HL-60 (cell line): ENCODE measurements around the gene TNNT2.

Experiments
- POLR2AphosphoS5 ChIP-seq: IDR thresholded peaks from 2 replicates; pipeline ENCODE4 v1.6.1; 2012; ENCODE audit warnings: low read depth
- TF ChIP-seq, protein P1 (sequence below): IDR thresholded peaks from one replicate; pipeline ENCODE4 v1.5.1; 2011; ENCODE audit warnings: low read length, control low read depth, inconsistent platforms; ENCODE audit not compliant: insufficient read depth
- TF ChIP-seq, protein P2 (sequence below): IDR thresholded peaks from 2 replicates; pipeline ENCODE4 v1.6.1; 2012; ENCODE audit warnings: low read depth; ENCODE audit not compliant: insufficient replicate concordance

DNA sequence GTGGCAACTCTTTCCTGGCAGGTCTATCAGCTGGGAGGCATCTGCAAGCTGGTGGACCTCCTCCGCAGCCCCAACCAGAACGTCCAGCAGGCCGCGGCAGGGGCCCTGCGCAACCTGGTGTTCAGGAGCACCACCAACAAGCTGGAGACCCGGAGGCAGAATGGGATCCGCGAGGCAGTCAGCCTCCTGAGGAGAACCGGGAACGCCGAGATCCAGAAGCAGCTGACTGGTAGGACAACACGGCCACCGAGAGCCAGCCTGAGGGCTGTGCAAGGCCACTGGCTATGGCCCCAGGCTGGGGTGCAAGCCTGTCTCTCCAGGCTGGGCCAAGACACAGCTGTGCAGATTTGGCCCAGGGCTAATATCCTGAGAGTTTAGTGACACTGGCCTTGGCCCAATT, 59.9 kb downstream of the TNNT2 start:
- TF ChIP-seq, protein P1, sequence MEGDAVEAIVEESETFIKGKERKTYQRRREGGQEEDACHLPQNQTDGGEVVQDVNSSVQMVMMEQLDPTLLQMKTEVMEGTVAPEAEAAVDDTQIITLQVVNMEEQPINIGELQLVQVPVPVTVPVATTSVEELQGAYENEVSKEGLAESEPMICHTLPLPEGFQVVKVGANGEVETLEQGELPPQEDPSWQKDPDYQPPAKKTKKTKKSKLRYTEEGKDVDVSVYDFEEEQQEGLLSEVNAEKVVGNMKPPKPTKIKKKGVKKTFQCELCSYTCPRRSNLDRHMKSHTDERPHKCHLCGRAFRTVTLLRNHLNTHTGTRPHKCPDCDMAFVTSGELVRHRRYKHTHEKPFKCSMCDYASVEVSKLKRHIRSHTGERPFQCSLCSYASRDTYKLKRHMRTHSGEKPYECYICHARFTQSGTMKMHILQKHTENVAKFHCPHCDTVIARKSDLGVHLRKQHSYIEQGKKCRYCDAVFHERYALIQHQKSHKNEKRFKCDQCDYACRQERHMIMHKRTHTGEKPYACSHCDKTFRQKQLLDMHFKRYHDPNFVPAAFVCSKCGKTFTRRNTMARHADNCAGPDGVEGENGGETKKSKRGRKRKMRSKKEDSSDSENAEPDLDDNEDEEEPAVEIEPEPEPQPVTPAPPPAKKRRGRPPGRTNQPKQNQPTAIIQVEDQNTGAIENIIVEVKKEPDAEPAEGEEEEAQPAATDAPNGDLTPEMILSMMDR = no peak
- TF ChIP-seq, protein P2, sequence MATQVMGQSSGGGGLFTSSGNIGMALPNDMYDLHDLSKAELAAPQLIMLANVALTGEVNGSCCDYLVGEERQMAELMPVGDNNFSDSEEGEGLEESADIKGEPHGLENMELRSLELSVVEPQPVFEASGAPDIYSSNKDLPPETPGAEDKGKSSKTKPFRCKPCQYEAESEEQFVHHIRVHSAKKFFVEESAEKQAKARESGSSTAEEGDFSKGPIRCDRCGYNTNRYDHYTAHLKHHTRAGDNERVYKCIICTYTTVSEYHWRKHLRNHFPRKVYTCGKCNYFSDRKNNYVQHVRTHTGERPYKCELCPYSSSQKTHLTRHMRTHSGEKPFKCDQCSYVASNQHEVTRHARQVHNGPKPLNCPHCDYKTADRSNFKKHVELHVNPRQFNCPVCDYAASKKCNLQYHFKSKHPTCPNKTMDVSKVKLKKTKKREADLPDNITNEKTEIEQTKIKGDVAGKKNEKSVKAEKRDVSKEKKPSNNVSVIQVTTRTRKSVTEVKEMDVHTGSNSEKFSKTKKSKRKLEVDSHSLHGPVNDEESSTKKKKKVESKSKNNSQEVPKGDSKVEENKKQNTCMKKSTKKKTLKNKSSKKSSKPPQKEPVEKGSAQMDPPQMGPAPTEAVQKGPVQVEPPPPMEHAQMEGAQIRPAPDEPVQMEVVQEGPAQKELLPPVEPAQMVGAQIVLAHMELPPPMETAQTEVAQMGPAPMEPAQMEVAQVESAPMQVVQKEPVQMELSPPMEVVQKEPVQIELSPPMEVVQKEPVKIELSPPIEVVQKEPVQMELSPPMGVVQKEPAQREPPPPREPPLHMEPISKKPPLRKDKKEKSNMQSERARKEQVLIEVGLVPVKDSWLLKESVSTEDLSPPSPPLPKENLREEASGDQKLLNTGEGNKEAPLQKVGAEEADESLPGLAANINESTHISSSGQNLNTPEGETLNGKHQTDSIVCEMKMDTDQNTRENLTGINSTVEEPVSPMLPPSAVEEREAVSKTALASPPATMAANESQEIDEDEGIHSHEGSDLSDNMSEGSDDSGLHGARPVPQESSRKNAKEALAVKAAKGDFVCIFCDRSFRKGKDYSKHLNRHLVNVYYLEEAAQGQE = no peak
- TF ChIP-seq POLR2AphosphoS5 = no peak
